Stimulated activated CD8-positive, alpha-beta memory T cell treated with anti-CD3 and anti-CD28 coated beads, Interleukin-15, amount 100 ng/mL, for 1 hour (primary cell): Measurements from ENCODE around the gene LYPLAL1.
"Not testable (repeated sequence)": the region's sequence is repeated elsewhere in the genome, so short reads cannot be mapped to it uniquely, and the experiment has no call there.

Experiments
- DNase-seq: peaks from one replicate; pipeline ENCODE4 v3.0.0-alpha.2; 2020; ENCODE audit warnings: low read depth

Gene LYPLAL1

GRCh38 chr1:219215477-219215876 lies 41.8 kb downstream of the LYPLAL1 start:
- no peak for DNase-seq

- DNase-seq = no peak
Measured at GRCh38 chr1:219220945-219221344, 47.3 kb downstream of the LYPLAL1 start.

GRCh38 chr1:219223496-219223895 lies 49.8 kb downstream of the LYPLAL1 start:
- no peak for DNase-seq

- DNase-seq = no peak
Measured at GRCh38 chr1:219226196-219226595, 52.5 kb downstream of the LYPLAL1 start.

- no peak for DNase-seq
Measured at GRCh38 chr1:219227360-219228057, 53.8 kb downstream of the LYPLAL1 start.

GRCh38 chr1:219228058-219228419 lies 54.4 kb downstream of the LYPLAL1 start:
- DNase-seq = no peak

- no peak for DNase-seq
Measured at GRCh38 chr1:219232890-219233289, 59.2 kb downstream of the LYPLAL1 start.

- DNase-seq = no peak
Measured at GRCh38 chr1:219235903-219236481, 62.3 kb downstream of the LYPLAL1 start.

- DNase-seq = no peak
Measured at GRCh38 chr1:219236933-219237610, 63.4 kb downstream of the LYPLAL1 start.

- DNase-seq = no peak
Measured at GRCh38 chr1:219239518-219239917, 65.8 kb downstream of the LYPLAL1 start.

GRCh38 chr1:219244864-219245263 lies 71.2 kb downstream of the LYPLAL1 start:
- DNase-seq = no peak

GRCh38 chr1:219247441-219247840 lies 73.8 kb downstream of the LYPLAL1 start:
- DNase-seq = no peak

GRCh38 chr1:219250468-219250867 lies 76.8 kb downstream of the LYPLAL1 start:
- DNase-seq = not testable (repeated sequence)

- DNase-seq = no peak
Measured at GRCh38 chr1:219257751-219258150, 84.1 kb downstream of the LYPLAL1 start.

- no peak for DNase-seq
Measured at GRCh38 chr1:219261454-219261853, 87.8 kb downstream of the LYPLAL1 start.
